Measurements from ENCODE around the gene ZNF430. TPM values are rescaled to one million over a fixed set of nuclear protein-coding genes. Genes with fewer than 3 reads are reported as not detected.

The ZNF430 gene
- total and polyA plus RNA-seq, 2 of the 8 experiments (the other 6 are each of a cell fraction or from before 2014, with no cell fraction given) = 4.1 to 16.1 TPM

- FAIRE-seq (no peak), DNase-seq (ENCODE audit: low read depth in 1 of 2, low spot score in 2 of 2) (no peak)
- Histone ChIP-seq H3K4me1 (replicated peaks in 1 of 4; ENCODE audit: control insufficient read depth in 3 of 4, insufficient read depth in 4 of 4, low read length in 3 of 4) (peaks cover 0 to 4% (median 0%) of the 10 kb centered on the region in 4 experiments; a peak in 3 of 7 replicates), H4K91ac (replicated peaks; ENCODE audit: insufficient read length, low read length) (no peak overlapping the region), H3K27me3 (replicated peaks in 1 of 4; ENCODE audit: control insufficient read depth in 3 of 4, extremely low read depth in 1 of 4, insufficient read depth in 3 of 4, low read length in 3 of 4) (no peaks in the 10 kb centered on the region), H3K9ac (replicated peaks in 1 of 4; ENCODE audit: extremely low read depth in 1 of 4, low read depth in 3 of 4, low read length in 3 of 4) (no peak overlapping the region), H3K18ac (ENCODE audit: extremely low read depth, low read length) (no peak overlapping the region), H3K79me2 (ENCODE audit: control insufficient read depth in 1 of 2, insufficient read depth in 2 of 2, low read length in 2 of 2) (peaks cover 0 to 57% of the 10 kb centered on the region in 2 experiments; a peak in 3 of 4 replicates), H2AK5ac (ENCODE audit: low read depth, low read length) (no peak overlapping the region), H3K56ac (replicated peaks; ENCODE audit: insufficient read length, low read depth, low read length) (no peak overlapping the region), H3K23ac (ENCODE audit: insufficient read length) (no peak overlapping the region), H3K36me3 (ENCODE audit: control insufficient read depth in 2 of 4, insufficient read depth in 4 of 4, low read length in 3 of 4) (peaks cover 0 to 44% (median 13%) of the 10 kb centered on the region in 4 experiments; a peak in 3 of 8 replicates), H2AFZ (ENCODE audit: low read length) (no peak overlapping the region), H3K4me2 (ENCODE audit: insufficient read depth in 1 of 2, low read depth in 2 of 2, low read length in 2 of 2) (no peak overlapping the region), H3K9me3 (ENCODE audit: insufficient read depth in 2 of 2, low read depth in 1 of 2, low read length in 1 of 2) (no peaks in the 10 kb centered on the region; a peak in 1 of 4 replicates), H2BK120ac (replicated peaks; ENCODE audit: low read depth, low read length) (no peak overlapping the region), H2BK15ac (ENCODE audit: low read length) (no peak overlapping the region), H3K14ac (ENCODE audit: insufficient read length) (no peak overlapping the region), H3K23me2 (ENCODE audit: low read depth, low read length) (no peaks in the 10 kb centered on the region), H4K20me1 (replicated peaks in 1 of 2; ENCODE audit: control insufficient read depth in 1 of 2, insufficient read depth in 2 of 2, low read length in 2 of 2) (peaks cover 0 to 3% of the 10 kb centered on the region in 2 experiments), H2BK5ac (ENCODE audit: low read depth, low read length) (no peak overlapping the region), H3K4me3 (ENCODE audit: extremely low read depth in 1 of 4, insufficient read depth in 2 of 4, low read depth in 3 of 4, low read length in 4 of 4) (no peak overlapping the region), H3K79me1 (ENCODE audit: low read depth, low read length) (peaks cover 2% of the 10 kb centered on the region; the same call in 1 of the 2 replicates), H4K5ac (ENCODE audit: insufficient read length, low read depth, low read length) (no peak overlapping the region), H2BK12ac (ENCODE audit: low read depth, low read length) (no peak overlapping the region), H4K8ac (ENCODE audit: extremely low read depth, insufficient read depth, low read length) (no peak overlapping the region), H3K4ac (replicated peaks; ENCODE audit: insufficient read length, low read depth, low read length) (no peak overlapping the region), H3K27ac (ENCODE audit: low read depth, low read length) (no peak overlapping the region), H2BK20ac (ENCODE audit: low read length) (no peak overlapping the region)
- 92% methylated on average over 1 of the region's 1 CpG; no CpG with 5 or more reads in 1 of the 2 experiments for whole genome bisulfite sequencing, 2 experiments (ENCODE audit: extremely low coverage in 1 of 2, insufficient coverage in 1 of 2, insufficient read length in 1 of 2, insufficient replicate concordance in 2 of 2, low coverage in 1 of 2, low lambda C conversion rate in 2 of 2, missing lambda C conversion rate in 1 of 2)
- ChIA-PET CTCF (ENCODE audit: partially characterized antibody) (no interaction called here), POLR2A (ENCODE audit: partially characterized antibody) (interaction anchor here (0.6 to 2.2 kb wide), 4 partner anchors 10 to 169 kb away, joined by 3 to 9 read pairs (median 4); partner anchors contain the start of gene ZNF714)
- TF ChIP-seq KDM1A (IDR thresholded peaks at IDR 0.05; ENCODE audit: borderline replicate concordance, low read length) (no peak), CTBP2 (IDR thresholded peaks at IDR 0.05; ENCODE audit: borderline replicate concordance, insufficient read depth, insufficient read length, low read length) (no peak), SRF (IDR thresholded peaks at IDR 0.05; ENCODE audit: low read depth, low read length) (no peak), NANOG (IDR thresholded peaks at IDR 0.05; ENCODE audit: insufficient read depth, low read depth, low read length, poor library complexity, severe bottlenecking) (no peak), BACH1 (IDR thresholded peaks at IDR 0.05; ENCODE audit: low read length) (no peak), SP4 (IDR thresholded peaks at IDR 0.05; ENCODE audit: low read length) (no peak), CREB1 (IDR thresholded peaks at IDR 0.05) (no peak), TEAD4 (IDR thresholded peaks at IDR 0.05; ENCODE audit: low read depth, low read length) (no peak), ATF2 (IDR thresholded peaks at IDR 0.05; ENCODE audit: low read length) (no peak), SP2 (IDR thresholded peaks at IDR 0.05; ENCODE audit: low read length) (no peak), RAD21 (IDR thresholded peaks at IDR 0.05 in 1 of 2, conservative IDR thresholded peaks at IDR 0.05 in 1 of 2; ENCODE audit: low read depth in 2 of 2, low read length in 2 of 2) (no peak)
These were observed 74.0 kb downstream of the ZNF430 start for GRCh38 chr19:21094347-21095025.
